GM23248 (cell line): ENCODE results near the gene PINLYP. TPM values are rescaled to one million over a fixed set of nuclear protein-coding genes. Genes with fewer than 3 reads are reported as not detected.
"Not testable (repeated sequence)": the region's sequence is repeated elsewhere in the genome, so short reads cannot be mapped to it uniquely, and the experiment has no call there.

Source experiments
- DNase-seq: peaks from one replicate; pipeline ENCODE4 v3.0.0-alpha.2; 2015
- H2AFZ ChIP-seq: fragments of 200-600 bp; sonication (generic); 2 replicates; pipeline ENCODE4 v1.6.1; 2016; ENCODE audit warnings: antibody characterized with exemption
- H3F3A ChIP-seq: fragments of 200-600 bp; sonication (generic); 2 replicates; pipeline ENCODE4 v1.6.1; 2016; ENCODE audit warnings: mild to moderate bottlenecking, antibody characterized with exemption, mixed run types; ENCODE audit not compliant: insufficient read depth
- H3K27ac ChIP-seq: fragments of 200-600 bp; sonication (generic); 2 replicates; pipeline ENCODE4 v1.5.1; 2016; ENCODE audit warnings: mild to moderate bottlenecking
- H3K27me3 ChIP-seq: fragments of 200-600 bp; sonication (generic); replicated peaks from 2 replicates; pipeline ENCODE4 v1.6.1; 2016; ENCODE audit warnings: mild to moderate bottlenecking; ENCODE audit not compliant: insufficient read depth
- H3K36me3 ChIP-seq: fragments of 200-600 bp; sonication (generic); 2 replicates; pipeline ENCODE4 v1.6.1; 2016; ENCODE audit warnings: low read depth, mild to moderate bottlenecking
- H3K4me1 ChIP-seq: fragments of 200-600 bp; sonication (generic); 2 replicates; pipeline ENCODE4 v1.6.1; 2016; ENCODE audit warnings: mild to moderate bottlenecking; ENCODE audit not compliant: insufficient read depth
- H3K4me2 ChIP-seq: fragments of 200-600 bp; sonication (generic); one replicate; pipeline ENCODE4 v1.6.1; 2016; ENCODE audit warnings: mild to moderate bottlenecking; ENCODE audit not compliant: unreplicated experiment
- H3K4me3 ChIP-seq: fragments of 200-600 bp; sonication (generic); 2 replicates; pipeline ENCODE4 v1.5.1; 2016; ENCODE audit warnings: mild to moderate bottlenecking
- H3K79me2 ChIP-seq: fragments of 200-600 bp; sonication (generic); 2 replicates; pipeline ENCODE4 v1.6.1; 2016; ENCODE audit warnings: mild to moderate bottlenecking; ENCODE audit not compliant: insufficient read depth
- H3K9ac ChIP-seq: fragments of 200-600 bp; sonication (generic); 2 replicates; pipeline ENCODE4 v1.6.1; 2016; ENCODE audit warnings: mild to moderate bottlenecking
- H3K9me2 ChIP-seq: fragments of 200-600 bp; sonication (generic); 2 replicates; pipeline ENCODE4 v1.6.1; 2016; ENCODE audit warnings: mixed run types, mild to moderate bottlenecking, moderate library complexity; ENCODE audit not compliant: insufficient read depth
- H3K9me3 ChIP-seq: fragments of 200-600 bp; sonication (generic); one replicate; pipeline ENCODE4 v1.6.1; 2017; ENCODE audit warnings: low read depth
- H4K20me1 ChIP-seq: fragments of 200-600 bp; sonication (generic); 2 replicates; pipeline ENCODE4 v1.6.0; 2016; ENCODE audit not compliant: insufficient read depth
- EZH2 ChIP-seq: fragments of 200-600 bp; sonication (generic); IDR thresholded peaks from 2 replicates; pipeline ENCODE4 v1.6.1; 2018; ENCODE audit warnings: antibody characterized with exemption, mild to moderate bottlenecking; ENCODE audit not compliant: insufficient read depth, poor library complexity, severe bottlenecking
- EZH2phosphoT487 ChIP-seq: fragments of 200-600 bp; sonication (generic); IDR thresholded peaks from 2 replicates; pipeline ENCODE4 v1.6.1; 2018; ENCODE audit warnings: antibody characterized with exemption, moderate library complexity, mild to moderate bottlenecking, low read depth; ENCODE audit not compliant: insufficient read depth
- WGBS, 2 experiments: methylation state at CpG; one replicate each; pipeline ENCODE4 v1.1.6; 2015 to 2017; ENCODE audit warnings: low lambda C conversion rate in 2 of 2, low coverage in 1 of 2; ENCODE audit errors: missing lambda C conversion rate in 2 of 2; 5-methylcytosine and 5-hydroxymethylcytosine counted together
- in situ Hi-C: fragments of 300-500 bp; cut with MboI; formaldehyde crosslinking; loops from 2 replicates; pipeline ENCODE4 v1.15.0; 2020
- polyA plus RNA-seq: library from polyadenylated mRNA; unstranded; fragments of >200 nt; fragmentation: Nextera tagmentation; extraction: Ambion mirVana; gene quantifications from 2 replicates; pipeline ENCODE4 v1.2.1, GENCODE V29; 2016
- total RNA-seq: library from RNA; depleted of rRNA; stranded (reverse); fragments of >200 nt; shearing (Covaris generic); gene quantifications from 2 replicates; pipeline ENCODE4 v1.2.3, GENCODE V29; 2014

Gene PINLYP
- total and polyA plus RNA-seq, 2 experiments from 2014 or later: 1.8 to 2.5 TPM

GRCh38 chr19:43546581-43546980, 29.0 kb upstream of the PINLYP start:
- Histone ChIP-seq H3K27ac (no peak overlapping the region), H3K9me3 (no peaks in the 10 kb centered on the region), H3K4me2 (no peak overlapping the region), H3K9ac (no peak overlapping the region), H3K4me3 (no peak overlapping the region), H2AFZ (no peak overlapping the region), H3K27me3 (no peaks in the 10 kb centered on the region), H3K4me1 (no peaks in the 10 kb centered on the region), H3F3A (no peaks in the 10 kb centered on the region), H3K9me2 (no peaks in the 10 kb centered on the region), H4K20me1 (no peaks in the 10 kb centered on the region), H3K36me3 (peaks cover 5% of the 10 kb centered on the region; the same call in 1 of the 2 replicates), H3K79me2 (no peaks in the 10 kb centered on the region)
- no peak for DNase-seq
- 89 to 95% methylated on average over 2 of the region's 3 CpGs for WGBS, 2 experiments
- in situ Hi-C loops: no loop called here
- TF ChIP-seq EZH2phosphoT487 (no peak), EZH2 (no peak)

- H3K9me3 ChIP-seq, H3K9me2 ChIP-seq, H3K9ac ChIP-seq, H3K27me3 ChIP-seq, H2AFZ ChIP-seq, H3K27ac ChIP-seq, H3F3A ChIP-seq, H4K20me1 ChIP-seq, H3K4me2 ChIP-seq, H3K79me2 ChIP-seq, H3K4me1 ChIP-seq, DNase-seq, in situ Hi-C loops, H3K4me3 ChIP-seq, H3K36me3 ChIP-seq: not testable (repeated sequence)
- WGBS, 2 experiments: 91 to 100% methylated on average over 2 to 20 of the region's 24 CpGs
Measured at GRCh38 chr19:43547926-43548325, 27.7 kb upstream of the PINLYP start.

GRCh38 chr19:43548706-43549105, 26.9 kb upstream of the PINLYP start:
- Histone ChIP-seq H3K27ac (no peak overlapping the region), H3K4me1 (no peaks in the 10 kb centered on the region), H3F3A (no peaks in the 10 kb centered on the region), H3K36me3 (peaks cover 5% of the 10 kb centered on the region; the same call in 1 of the 2 replicates), H3K79me2 (no peaks in the 10 kb centered on the region), H3K9ac (no peak overlapping the region), H4K20me1 (no peaks in the 10 kb centered on the region), H3K9me3 (no peaks in the 10 kb centered on the region), H3K9me2 (no peaks in the 10 kb centered on the region), H3K4me3 (no peak overlapping the region), H2AFZ (no peak overlapping the region), H3K4me2 (no peak overlapping the region), H3K27me3 (no peaks in the 10 kb centered on the region)
- no peak for DNase-seq
- no peak for TF ChIP-seq EZH2phosphoT487
- no peak for TF ChIP-seq EZH2
- WGBS, 2 experiments: 73 to 78% methylated on average over 2 of the region's 2 CpGs
- in situ Hi-C loops: no loop called here

- H3K79me2 ChIP-seq: no peaks in the 10 kb centered on the region
- no peaks in the 10 kb centered on the region for H4K20me1 ChIP-seq
- no peaks in the 10 kb centered on the region for H3K4me1 ChIP-seq
- H3K36me3 ChIP-seq: peaks cover 5% of the 10 kb centered on the region; the same call in 1 of the 2 replicates
- H3K9me2 ChIP-seq: no peaks in the 10 kb centered on the region
- H3K9me3 ChIP-seq: no peaks in the 10 kb centered on the region
- H2AFZ ChIP-seq: no peak overlapping the region
- H3K4me3 ChIP-seq: no peak overlapping the region
- DNase-seq: no peak
- no peak overlapping the region for H3K27ac ChIP-seq
- in situ Hi-C loops: no loop called here
- H3K27me3 ChIP-seq: no peaks in the 10 kb centered on the region
- no peak overlapping the region for H3K4me2 ChIP-seq
- H3F3A ChIP-seq: no peaks in the 10 kb centered on the region
- no peak overlapping the region for H3K9ac ChIP-seq
- WGBS, 2 experiments: 97 to 98% methylated on average over 23 of the region's 23 CpGs
- no peak for TF ChIP-seq EZH2phosphoT487
- no peak for TF ChIP-seq EZH2
Measured at GRCh38 chr19:43551399-43552197, 24.0 kb upstream of the PINLYP start.

GRCh38 chr19:43552198-43552450, 23.5 kb upstream of the PINLYP start:
- H2AFZ ChIP-seq: no peak overlapping the region
- no peaks in the 10 kb centered on the region for H3K4me1 ChIP-seq
- H3K9me2 ChIP-seq: no peaks in the 10 kb centered on the region
- no peaks in the 10 kb centered on the region for H3K27me3 ChIP-seq
- H3K36me3 ChIP-seq: peaks cover 5% of the 10 kb centered on the region; the same call in 1 of the 2 replicates
- TF ChIP-seq EZH2phosphoT487 (no peak), EZH2 (no peak)
- no peak overlapping the region for H3K27ac ChIP-seq
- no peaks in the 10 kb centered on the region for H3F3A ChIP-seq
- H3K9ac ChIP-seq: no peak overlapping the region
- no peaks in the 10 kb centered on the region for H3K79me2 ChIP-seq
- in situ Hi-C loops: no loop called here
- DNase-seq: no peak
- H3K4me2 ChIP-seq: no peak overlapping the region
- no peaks in the 10 kb centered on the region for H3K9me3 ChIP-seq
- no peaks in the 10 kb centered on the region for H4K20me1 ChIP-seq
- 86 to 88% methylated on average over 3 of the region's 3 CpGs for WGBS, 2 experiments
- H3K4me3 ChIP-seq: no peak overlapping the region
